ENCODE results near the gene SMAP2.

SMAP2 gene

GRCh38 chr1:40351124-40351523 is 22.4 kb upstream of the SMAP2 start:
- Histone ChIP-seq H3K4me3 (ENCODE audit: low read depth, low read length) (no peak overlapping the region), H3K27ac (ENCODE audit: low read depth, low read length) (no peak overlapping the region), H3K4me1 (ENCODE audit: control insufficient read depth, insufficient read depth, low read length) (no peaks in the 10 kb centered on the region), H3K9ac (ENCODE audit: low read length) (no peak overlapping the region), H3K9me3 (ENCODE audit: control insufficient read depth, insufficient read depth, low read depth, low read length) (no peaks in the 10 kb centered on the region), H3K36me3 (ENCODE audit: control insufficient read depth, insufficient read depth, low read length) (no peaks in the 10 kb centered on the region), H3K27me3 (ENCODE audit: control insufficient read depth, insufficient read depth, low read length) (no peaks in the 10 kb centered on the region)

GRCh38 chr1:40352126-40352525 is 21.4 kb upstream of the SMAP2 start:
- Histone ChIP-seq H3K27me3 (ENCODE audit: control insufficient read depth, insufficient read depth, low read length) (no peaks in the 10 kb centered on the region), H3K9ac (ENCODE audit: low read length) (no peak overlapping the region), H3K27ac (ENCODE audit: low read depth, low read length) (no peak overlapping the region), H3K4me3 (ENCODE audit: low read depth, low read length) (no peak overlapping the region), H3K4me1 (ENCODE audit: control insufficient read depth, insufficient read depth, low read length) (no peaks in the 10 kb centered on the region), H3K9me3 (ENCODE audit: control insufficient read depth, insufficient read depth, low read depth, low read length) (0 out of 2 replicates have a peak, but pooled peaks cover 1% of the 10 kb centered on the region), H3K36me3 (ENCODE audit: control insufficient read depth, insufficient read depth, low read length) (no peaks in the 10 kb centered on the region)

- H3K4me3 ChIP-seq (ENCODE audit: low read depth, low read length), result no peak overlapping the region
- H3K9me3 ChIP-seq (ENCODE audit: control insufficient read depth, insufficient read depth, low read depth, low read length), result peaks cover 7% of the 10 kb centered on the region; the same call in 1 of the 2 replicates
- H3K9ac ChIP-seq (ENCODE audit: low read length), result no peak overlapping the region
- H3K27me3 ChIP-seq (ENCODE audit: control insufficient read depth, insufficient read depth, low read length), result no peaks in the 10 kb centered on the region
- no peak overlapping the region for H3K27ac ChIP-seq (ENCODE audit: low read depth, low read length)
- H3K36me3 ChIP-seq (ENCODE audit: control insufficient read depth, insufficient read depth, low read length), result no peaks in the 10 kb centered on the region
- no peaks in the 10 kb centered on the region for H3K4me1 ChIP-seq (ENCODE audit: control insufficient read depth, insufficient read depth, low read length)
These were observed 20.4 kb upstream of the SMAP2 start for GRCh38 chr1:40353082-40353481.

GRCh38 chr1:40357625-40358024 is 15.9 kb upstream of the SMAP2 start:
- no peak overlapping the region for H3K9ac ChIP-seq (ENCODE audit: low read length)
- peaks cover 7% of the 10 kb centered on the region; the same call in 1 of the 2 replicates for H3K9me3 ChIP-seq (ENCODE audit: control insufficient read depth, insufficient read depth, low read depth, low read length)
- no peaks in the 10 kb centered on the region for H3K27me3 ChIP-seq (ENCODE audit: control insufficient read depth, insufficient read depth, low read length)
- no peak overlapping the region for H3K27ac ChIP-seq (ENCODE audit: low read depth, low read length)
- no peak overlapping the region for H3K4me3 ChIP-seq (ENCODE audit: low read depth, low read length)
- H3K36me3 ChIP-seq (ENCODE audit: control insufficient read depth, insufficient read depth, low read length), result no peaks in the 10 kb centered on the region
- H3K4me1 ChIP-seq (ENCODE audit: control insufficient read depth, insufficient read depth, low read length), result no peaks in the 10 kb centered on the region

- no peaks in the 10 kb centered on the region for H3K4me1 ChIP-seq (ENCODE audit: control insufficient read depth, insufficient read depth, low read length)
- no peak overlapping the region for H3K27ac ChIP-seq (ENCODE audit: low read depth, low read length)
- H3K36me3 ChIP-seq (ENCODE audit: control insufficient read depth, insufficient read depth, low read length), result no peaks in the 10 kb centered on the region
- H3K4me3 ChIP-seq (ENCODE audit: low read depth, low read length), result no peak overlapping the region
- H3K27me3 ChIP-seq (ENCODE audit: control insufficient read depth, insufficient read depth, low read length), result no peaks in the 10 kb centered on the region
- H3K9me3 ChIP-seq (ENCODE audit: control insufficient read depth, insufficient read depth, low read depth, low read length), result peaks cover 7% of the 10 kb centered on the region; the same call in 1 of the 2 replicates
- H3K9ac ChIP-seq (ENCODE audit: low read length), result no peak overlapping the region
These were observed 12.9 kb upstream of the SMAP2 start for GRCh38 chr1:40360631-40361030.

- no peaks in the 10 kb centered on the region for H3K4me1 ChIP-seq (ENCODE audit: control insufficient read depth, insufficient read depth, low read length)
- H3K9me3 ChIP-seq (ENCODE audit: control insufficient read depth, insufficient read depth, low read depth, low read length), result peaks cover 7% of the 10 kb centered on the region; the same call in 1 of the 2 replicates
- no peak overlapping the region for H3K27ac ChIP-seq (ENCODE audit: low read depth, low read length)
- H3K36me3 ChIP-seq (ENCODE audit: control insufficient read depth, insufficient read depth, low read length), result no peaks in the 10 kb centered on the region
- no peak overlapping the region for H3K9ac ChIP-seq (ENCODE audit: low read length)
- no peaks in the 10 kb centered on the region for H3K27me3 ChIP-seq (ENCODE audit: control insufficient read depth, insufficient read depth, low read length)
- H3K4me3 ChIP-seq (ENCODE audit: low read depth, low read length), result no peak overlapping the region
These were observed 12.3 kb upstream of the SMAP2 start for GRCh38 chr1:40361201-40361600.

GRCh38 chr1:40361637-40362036 is 11.9 kb upstream of the SMAP2 start:
- Histone ChIP-seq H3K27ac (ENCODE audit: low read depth, low read length) (no peak overlapping the region), H3K36me3 (ENCODE audit: control insufficient read depth, insufficient read depth, low read length) (no peaks in the 10 kb centered on the region), H3K9me3 (ENCODE audit: control insufficient read depth, insufficient read depth, low read depth, low read length) (peaks cover 7% of the 10 kb centered on the region; the same call in 1 of the 2 replicates), H3K4me3 (ENCODE audit: low read depth, low read length) (no peak overlapping the region), H3K4me1 (ENCODE audit: control insufficient read depth, insufficient read depth, low read length) (no peaks in the 10 kb centered on the region), H3K27me3 (ENCODE audit: control insufficient read depth, insufficient read depth, low read length) (no peaks in the 10 kb centered on the region), H3K9ac (ENCODE audit: low read length) (no peak overlapping the region)

GRCh38 chr1:40362199-40362598 is 11.3 kb upstream of the SMAP2 start:
- Histone ChIP-seq H3K36me3 (ENCODE audit: control insufficient read depth, insufficient read depth, low read length) (no peaks in the 10 kb centered on the region), H3K9me3 (ENCODE audit: control insufficient read depth, insufficient read depth, low read depth, low read length) (peaks cover 5% of the 10 kb centered on the region; the same call in 1 of the 2 replicates), H3K4me1 (ENCODE audit: control insufficient read depth, insufficient read depth, low read length) (no peaks in the 10 kb centered on the region), H3K27me3 (ENCODE audit: control insufficient read depth, insufficient read depth, low read length) (no peaks in the 10 kb centered on the region), H3K27ac (ENCODE audit: low read depth, low read length) (no peak overlapping the region), H3K4me3 (ENCODE audit: low read depth, low read length) (no peak overlapping the region), H3K9ac (ENCODE audit: low read length) (no peak overlapping the region)

GRCh38 chr1:40362699-40363098 is 10.8 kb upstream of the SMAP2 start:
- Histone ChIP-seq H3K27me3 (ENCODE audit: control insufficient read depth, insufficient read depth, low read length) (no peaks in the 10 kb centered on the region), H3K9me3 (ENCODE audit: control insufficient read depth, insufficient read depth, low read depth, low read length) (0 out of 2 replicates have a peak, but pooled peaks cover under 1% of the 10 kb centered on the region), H3K27ac (ENCODE audit: low read depth, low read length) (no peak overlapping the region), H3K4me1 (ENCODE audit: control insufficient read depth, insufficient read depth, low read length) (no peaks in the 10 kb centered on the region), H3K4me3 (ENCODE audit: low read depth, low read length) (no peak overlapping the region), H3K36me3 (ENCODE audit: control insufficient read depth, insufficient read depth, low read length) (no peaks in the 10 kb centered on the region), H3K9ac (ENCODE audit: low read length) (no peak overlapping the region)

- H3K9ac ChIP-seq (ENCODE audit: low read length), result no peak overlapping the region
- H3K4me1 ChIP-seq (ENCODE audit: control insufficient read depth, insufficient read depth, low read length), result no peaks in the 10 kb centered on the region
- H3K27me3 ChIP-seq (ENCODE audit: control insufficient read depth, insufficient read depth, low read length), result no peaks in the 10 kb centered on the region
- no peaks in the 10 kb centered on the region for H3K36me3 ChIP-seq (ENCODE audit: control insufficient read depth, insufficient read depth, low read length)
- H3K4me3 ChIP-seq (ENCODE audit: low read depth, low read length), result no peak overlapping the region
- H3K9me3 ChIP-seq (ENCODE audit: control insufficient read depth, insufficient read depth, low read depth, low read length), result no peaks in the 10 kb centered on the region
- no peak overlapping the region for H3K27ac ChIP-seq (ENCODE audit: low read depth, low read length)
These were observed 9.8 kb upstream of the SMAP2 start for GRCh38 chr1:40363721-40364120.

GRCh38 chr1:40371707-40372258 is 1.7 kb upstream of the SMAP2 start:
- Histone ChIP-seq H3K9ac (ENCODE audit: low read length) (no peak overlapping the region), H3K4me3 (ENCODE audit: low read depth, low read length) (no peak overlapping the region), H3K36me3 (ENCODE audit: control insufficient read depth, insufficient read depth, low read length) (no peaks in the 10 kb centered on the region), H3K27ac (ENCODE audit: low read depth, low read length) (no peak overlapping the region), H3K27me3 (ENCODE audit: control insufficient read depth, insufficient read depth, low read length) (peaks cover 5% of the 10 kb centered on the region; the same call in 1 of the 2 replicates), H3K4me1 (ENCODE audit: control insufficient read depth, insufficient read depth, low read length) (peaks cover 8% of the 10 kb centered on the region), H3K9me3 (ENCODE audit: control insufficient read depth, insufficient read depth, low read depth, low read length) (no peaks in the 10 kb centered on the region)
